Retina (tissue), 1 donor: Measurements from ENCODE around the gene NUP188.

ENCODE experiments used
- DNase-seq: peaks from one replicate; pipeline ENCODE4 v3.0.0-alpha.2; 2016

Gene NUP188

GRCh38 chr9:129007035-129007765 is 59.7 kb downstream of the NUP188 start:
- no peak for DNase-seq

GRCh38 chr9:129007766-129008468 is 60.4 kb downstream of the NUP188 start:
- no peak for DNase-seq

GRCh38 chr9:129008469-129008965 is 61.0 kb downstream of the NUP188 start:
- no peak for DNase-seq

GRCh38 chr9:129008986-129009583 is 61.6 kb downstream of the NUP188 start:
- no peak for DNase-seq

- DNase-seq = no peak
Observed at GRCh38 chr9:129009584-129010141, 62.2 kb downstream of the NUP188 start.

GRCh38 chr9:129010267-129010975 is 62.9 kb downstream of the NUP188 start:
- DNase-seq = no peak

- DNase-seq = no peak
Observed at GRCh38 chr9:129011170-129011569, 63.7 kb downstream of the NUP188 start.

- peak; percentile 56 for DNase-seq
Observed at GRCh38 chr9:129011761-129012181, 64.3 kb downstream of the NUP188 start.

- no peak for DNase-seq
Observed at GRCh38 chr9:129012343-129012742, 64.8 kb downstream of the NUP188 start.

GRCh38 chr9:129012893-129013448 is 65.5 kb downstream of the NUP188 start:
- no peak for DNase-seq

GRCh38 chr9:129013674-129014073 is 66.2 kb downstream of the NUP188 start:
- no peak for DNase-seq

GRCh38 chr9:129014124-129014523 is 66.6 kb downstream of the NUP188 start:
- DNase-seq = no peak

- DNase-seq = no peak
Observed at GRCh38 chr9:129014608-129015007, 67.1 kb downstream of the NUP188 start.

GRCh38 chr9:129021091-129021490 is 73.6 kb downstream of the NUP188 start:
- no peak for DNase-seq

- no peak for DNase-seq
Observed at GRCh38 chr9:129022037-129022436, 74.5 kb downstream of the NUP188 start.

- peak; percentile 63 for DNase-seq
Observed at GRCh38 chr9:129023036-129023907, 75.8 kb downstream of the NUP188 start.

- no peak for DNase-seq
Observed at GRCh38 chr9:129023908-129024233, 76.4 kb downstream of the NUP188 start.

GRCh38 chr9:129026442-129027223 is 79.1 kb downstream of the NUP188 start:
- peak; percentile 47 for DNase-seq

- DNase-seq = no peak
Observed at GRCh38 chr9:129027224-129027684, 79.8 kb downstream of the NUP188 start.

- DNase-seq = peak; percentile 79
Observed at GRCh38 chr9:129027685-129028191, 80.2 kb downstream of the NUP188 start.
